Measurements from ENCODE around the gene CYP3A4.
"Not testable (repeated sequence)": the region's sequence is repeated elsewhere in the genome, so short reads cannot be mapped to it uniquely, and the experiment has no call there.

The CYP3A4 gene

GRCh38 chr7:99791021-99791420 lies 7.0 kb upstream of the CYP3A4 start:
- TF ChIP-seq CTCF (conservative IDR thresholded peaks at IDR 0.05), result no peak
- no peak for TF ChIP-seq ZFX (IDR thresholded peaks at IDR 0.05)
- no peak overlapping the region for H3K27ac ChIP-seq

GRCh38 chr7:99790407-99790806 lies 6.4 kb upstream of the CYP3A4 start:
- TF ChIP-seq CTCF (conservative IDR thresholded peaks at IDR 0.05), result no peak
- TF ChIP-seq ZFX (IDR thresholded peaks at IDR 0.05), result no peak
- no peak overlapping the region for H3K27ac ChIP-seq

- H3K27ac ChIP-seq, result no peak overlapping the region
- TF ChIP-seq ZFX (IDR thresholded peaks at IDR 0.05), result no peak
- no peak for TF ChIP-seq CTCF (conservative IDR thresholded peaks at IDR 0.05)
Measured at GRCh38 chr7:99789441-99790070, 5.6 kb upstream of the CYP3A4 start.

- TF ChIP-seq CTCF (conservative IDR thresholded peaks at IDR 0.05), result no peak
- TF ChIP-seq ZFX (IDR thresholded peaks at IDR 0.05), result no peak
- H3K27ac ChIP-seq, result no peak overlapping the region
Measured at GRCh38 chr7:99788554-99788953, 4.6 kb upstream of the CYP3A4 start.

GRCh38 chr7:99786726-99787335 lies 2.8 kb upstream of the CYP3A4 start:
- no peak overlapping the region for H3K27ac ChIP-seq
- TF ChIP-seq ZFX (IDR thresholded peaks at IDR 0.05), result no peak
- TF ChIP-seq CTCF (conservative IDR thresholded peaks at IDR 0.05), result no peak

- H3K27ac ChIP-seq, result not testable (repeated sequence)
Measured at GRCh38 chr7:99785654-99786053, 1.7 kb upstream of the CYP3A4 start.

- H3K27ac ChIP-seq, result no peak overlapping the region
- TF ChIP-seq ZFX (IDR thresholded peaks at IDR 0.05) (no peak), CTCF (conservative IDR thresholded peaks at IDR 0.05) (no peak)
Measured at GRCh38 chr7:99782012-99782953, 1.7 kb downstream of the CYP3A4 start.
